Measurements from ENCODE around the gene BCAS3. TPM values are rescaled to one million over a fixed set of nuclear protein-coding genes. Genes with fewer than 3 reads are reported as not detected.

The BCAS3 gene
- total RNA-seq, 1 experiment from 2014 or later: 26.3 TPM

GRCh38 chr17:60712675-60713074 lies 35.0 kb downstream of the BCAS3 start:
- Histone ChIP-seq H3K4me3 (replicated peaks in 1 of 2; ENCODE audit: low read depth in 1 of 2, low read length in 2 of 2) (no peak overlapping the region), H3K9me3 (ENCODE audit: control insufficient read depth in 1 of 2, insufficient read depth in 1 of 2, low read depth in 1 of 2, low read length in 2 of 2) (no peaks in the 10 kb centered on the region), H4K20me1 (ENCODE audit: insufficient read depth) (no peaks in the 10 kb centered on the region), H3K9ac (ENCODE audit: low read length) (no peak overlapping the region), H3K27ac (ENCODE audit: low read depth, low read length) (no peak overlapping the region), H3K9me2 (ENCODE audit: insufficient read depth) (no peaks in the 10 kb centered on the region), H3K4me2 (ENCODE audit: low read length) (no peak overlapping the region), H2AFZ (ENCODE audit: low read depth, low read length, poor library complexity, severe bottlenecking) (no peak overlapping the region), H3K4me1 (ENCODE audit: control insufficient read depth in 1 of 2, insufficient read depth in 2 of 2, low read length in 2 of 2) (no peaks in the 10 kb centered on the region), H3K27me3 (ENCODE audit: insufficient read depth, low read length) (no peaks in the 10 kb centered on the region), H3K36me3 (ENCODE audit: control insufficient read depth in 1 of 2, insufficient read depth in 2 of 2, low read length in 2 of 2) (no peaks in the 10 kb centered on the region), H3K79me2 (ENCODE audit: insufficient read depth, low read length) (no peaks in the 10 kb centered on the region)
- POLR2A ChIA-PET: no interaction called here
- TF ChIP-seq ELF1 (IDR thresholded peaks at IDR 0.05; ENCODE audit: borderline replicate concordance, low read depth) (no peak), CEBPB (IDR thresholded peaks at IDR 0.05; ENCODE audit: low read depth) (no peak), POLR2A (IDR thresholded peaks at IDR 0.05; ENCODE audit: borderline replicate concordance, extremely low read depth, insufficient read depth, insufficient read length) (no peak), ZBTB33 (IDR thresholded peaks at IDR 0.05; ENCODE audit: extremely low read depth, insufficient replicate concordance, low read length) (no peak), SP1 (IDR thresholded peaks at IDR 0.05; ENCODE audit: low read depth) (no peak), SIN3A (IDR thresholded peaks at IDR 0.05; ENCODE audit: low read depth) (no peak), FOSL1 (IDR thresholded peaks at IDR 0.05; ENCODE audit: low read depth) (no peak), TCF7L2 (IDR thresholded peaks at IDR 0.05; ENCODE audit: borderline replicate concordance, extremely low read depth, insufficient read depth, insufficient read length) (no peak), RAD21 (IDR thresholded peaks at IDR 0.05; ENCODE audit: low read depth) (no peak), JUND (IDR thresholded peaks at IDR 0.05) (no peak), ATF3 (IDR thresholded peaks at IDR 0.05) (no peak)
- TF ChIP-seq, protein P1, sequence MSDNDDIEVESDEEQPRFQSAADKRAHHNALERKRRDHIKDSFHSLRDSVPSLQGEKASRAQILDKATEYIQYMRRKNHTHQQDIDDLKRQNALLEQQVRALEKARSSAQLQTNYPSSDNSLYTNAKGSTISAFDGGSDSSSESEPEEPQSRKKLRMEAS (IDR thresholded peaks at IDR 0.05): no peak
- RAD21 ChIA-PET (ENCODE audit: low non-redundant PET in 1 of 2, low total read pairs in 2 of 2, uncharacterized antibody in 2 of 2, unreplicated experiment in 2 of 2): no interaction called here
- ATAC-seq: no peak
- DNase-seq (ENCODE audit: low read depth, low spot score): no peak
- intact Hi-C loops (cut with micrococcal nuclease): no loop called here
- no TSS peak for BruUV-seq (replicated peaks)
- CTCF ChIA-PET: interaction anchor here (1.7 kb wide), 1 partner anchor 8 kb away, joined by 22 read pairs; no protein-coding TSS in a partner anchor

Measured in HCT116 (cell line).